GM13976 (cell line): ENCODE results near the gene PARL.

Experiments used
- DNase-seq: peaks from one replicate; pipeline ENCODE4 v3.0.0; 2012; ENCODE audit warnings: low spot score
- CTCF ChIP-seq: IDR thresholded peaks from 2 replicates; pipeline ENCODE4 v1.5.1; 2012; ENCODE audit warnings: borderline replicate concordance, mild to moderate bottlenecking; ENCODE audit not compliant: insufficient read depth; ENCODE audit errors: extremely low read depth, missing control alignments, control extremely low read depth
- in situ Hi-C: fragments of 300-500 bp; cut with MboI; formaldehyde crosslinking; loops from one replicate; pipeline ENCODE4 v1.12.0; 2022; ENCODE audit warnings: low sequenced_read_pairs, mixed read lengths, inconsistent platforms; ENCODE audit not compliant: unreplicated experiment

PARL gene

GRCh38 chr3:183884427-183885296 is at the start of gene PARL:
PARL (minus strand) TSS chr3:183884880; CDS start chr3:183884846, 34 bp downstream.
- in situ Hi-C loops: loop anchor here (25.0 kb wide), 1 partner anchor 353 kb away; the partner anchor contains the start of genes ALG3, EEF1AKMT4 and VWA5B2
- DNase-seq: peak; percentile 96
- TF ChIP-seq CTCF: peak; percentile 99

GRCh38 chr3:183933160-183933559 is 48.5 kb upstream of the PARL start:
- no peak for TF ChIP-seq CTCF
- in situ Hi-C loops: no loop called here
- no peak for DNase-seq

- no peak for TF ChIP-seq CTCF
- DNase-seq: no peak
- in situ Hi-C loops: no loop called here
These were observed 47.2 kb upstream of the PARL start for GRCh38 chr3:183931881-183932280.

- no peak for DNase-seq
- no peak for TF ChIP-seq CTCF
- in situ Hi-C loops: no loop called here
These were observed 45.4 kb upstream of the PARL start for GRCh38 chr3:183930086-183930485.

GRCh38 chr3:183927059-183927458 is 42.4 kb upstream of the PARL start:
- TF ChIP-seq CTCF: no peak
- no peak for DNase-seq
- in situ Hi-C loops: no loop called here

GRCh38 chr3:183924956-183925355 is 40.3 kb upstream of the PARL start:
- no peak for TF ChIP-seq CTCF
- in situ Hi-C loops: no loop called here
- DNase-seq: no peak

GRCh38 chr3:183924543-183924942 is 39.9 kb upstream of the PARL start:
- DNase-seq: no peak
- in situ Hi-C loops: no loop called here
- no peak for TF ChIP-seq CTCF
